K562 (cell line): ENCODE data around the gene ANKH. TPM values are rescaled to one million over a fixed set of nuclear protein-coding genes. Genes with fewer than 3 reads are reported as not detected.

Source experiments
- ATAC-seq: fragments of 200-7000 bp; cut with Tn5 transposase; 3 replicates; pipeline ENCODE4 v1.9.1; 2020; ENCODE audit warnings: moderate library complexity
- BruUV-seq: library from RNA; stranded (reverse); fragments of 400-500 nt; replicated peaks from 2 replicates; lab custom pipeline; 2021; lab: Mats Ljungman, UMichigan
- CTCF ChIA-PET: fragments of 300-600 bp; formaldehyde crosslinking; extraction: SDS; loops from one replicate; lab custom pipeline; 2021; ENCODE audit warnings: low intra/inter-chr PET ratio; lab: Yijun Ruan, JAX
- POLR2A ChIA-PET: fragments of 300-600, 350-650 bp; sonication (Branson Sonifier 250); formaldehyde crosslinking; extraction: SDS; loops from one replicate; lab custom pipeline; 2021; ENCODE audit warnings: antibody characterized with exemption, inconsistent platforms; lab: Yijun Ruan, JAX
- DNase-seq, 4 experiments: peaks; one replicate each; pipeline versions ENCODE4 v3.0.0 to v3.0.0-alpha.2; 2011 to 2018; ENCODE audit warnings: low spot score in 3 of 4, mixed read lengths in 3 of 4; ENCODE audit errors: extremely low read depth in 1 of 4
- FAIRE-seq: peaks from 2 replicates; lab custom pipeline; 2011; peaks lifted over from hg19 to GRCh38; lab: Jason Lieb, UNC
- H2AFZ ChIP-seq: 2 replicates; pipeline ENCODE4 v1.6.0; 2011; ENCODE audit warnings: low read depth, low read length, control low read depth, inconsistent platforms
- H3K27ac ChIP-seq: fragments of 200-600 bp; 3 replicates; pipeline ENCODE4 v1.8.0; 2011; ENCODE audit warnings: low read depth, mild to moderate bottlenecking, control low read depth, inconsistent platforms, low read length, moderate library complexity, mixed read lengths; ENCODE audit errors: extremely low read depth
- H3K27me3 ChIP-seq, 2 experiments: fragments of 300-600 bp in 1 of 2; 2 replicates in 1 of 2; 3 replicates in 1 of 2; pipeline versions ENCODE4 v1.6.0 to v1.8.0; 2011; ENCODE audit warnings: inconsistent platforms in 2 of 2, low read length in 2 of 2, mild to moderate bottlenecking in 1 of 2, mixed read lengths in 1 of 2, moderate library complexity in 1 of 2; ENCODE audit not compliant: control insufficient read depth in 2 of 2, insufficient read depth in 2 of 2
- H3K36me3 ChIP-seq: fragments of 300-600 bp; 3 replicates; pipeline ENCODE4 v1.8.0; 2011; ENCODE audit warnings: mild to moderate bottlenecking, low read length, inconsistent platforms; ENCODE audit not compliant: control insufficient read depth, insufficient read depth
- H3K4me1 ChIP-seq, 2 experiments: fragments of 200-600 bp in 1 of 2; replicated peaks in 1 of 2; 2 replicates in 1 of 2; 3 replicates in 1 of 2; pipeline versions ENCODE4 v1.5.1 to v1.8.0; 2011; ENCODE audit warnings: inconsistent platforms in 2 of 2, low read length in 2 of 2, mild to moderate bottlenecking in 1 of 2, mixed read lengths in 1 of 2, moderate library complexity in 1 of 2; ENCODE audit not compliant: control insufficient read depth in 2 of 2, insufficient read depth in 2 of 2
- H3K4me2 ChIP-seq: 2 replicates; pipeline ENCODE4 v1.6.1; 2011; ENCODE audit warnings: low read length, control low read depth, inconsistent platforms, mixed read lengths; ENCODE audit not compliant: insufficient read depth
- H3K4me3 ChIP-seq: fragments of 200-600 bp; sonication (generic), shearing (Covaris generic); 2 replicates; pipeline ENCODE4 v1.5.1; 2016; ENCODE audit warnings: control low read depth, inconsistent platforms
- H3K79me2 ChIP-seq: fragments of 200-600 bp; 3 replicates; pipeline ENCODE4 v1.8.0; 2011; ENCODE audit warnings: low read length, inconsistent platforms; ENCODE audit not compliant: control insufficient read depth, insufficient read depth
- H3K9ac ChIP-seq, 2 experiments: 2 replicates each; pipeline versions ENCODE4 v1.6.0 to v1.6.1; 2011; ENCODE audit warnings: low read depth in 2 of 2, low read length in 2 of 2, control low read depth in 1 of 2, inconsistent platforms in 1 of 2, mild to moderate bottlenecking in 1 of 2, mixed read lengths in 1 of 2; ENCODE audit not compliant: insufficient read depth in 1 of 2
- H3K9me1 ChIP-seq: one replicate; pipeline ENCODE4 v1.6.0; 2011; ENCODE audit warnings: inconsistent platforms, mild to moderate bottlenecking, low read length, moderate library complexity; ENCODE audit not compliant: control insufficient read depth, insufficient read depth
- H3K9me3 ChIP-seq: replicated peaks from 2 replicates; pipeline ENCODE4 v1.5.1; 2011; ENCODE audit warnings: low read depth, low read length, inconsistent platforms; ENCODE audit not compliant: control insufficient read depth, insufficient read depth
- H4K20me1 ChIP-seq: replicated peaks from 2 replicates; pipeline ENCODE4 v1.6.1; 2011; ENCODE audit warnings: low read length, inconsistent platforms, mixed read lengths; ENCODE audit not compliant: control insufficient read depth, insufficient read depth
- KAT7 ChIP-seq: sonication (generic); formaldehyde crosslinking; IDR thresholded peaks from 2 replicates; pipeline ENCODE4 v1.8.0; 2022; ENCODE audit warnings: missing genetic modification reagents, mild to moderate bottlenecking, borderline replicate concordance
- TAF9B ChIP-seq: fragments of 450-650 bp; IDR thresholded peaks from 2 replicates; pipeline ENCODE4 v1.6.1; 2018; ENCODE audit warnings: mild to moderate bottlenecking; ENCODE audit not compliant: partially characterized antibody
- WGBS: fragments of 100-300 bp; shearing (Covaris generic); methylation state at CpG from one replicate; pipeline ENCODE4 v1.1.6; 2016; ENCODE audit warnings: low coverage, mixed read lengths; ENCODE audit not compliant: insufficient coverage; ENCODE audit errors: missing lambda C conversion rate; 5-methylcytosine and 5-hydroxymethylcytosine counted together
- in situ Hi-C: fragments of 300-500 bp; cut with MboI; formaldehyde crosslinking; loops from 4 replicates; pipeline ENCODE4 v1.15.0; 2018; ENCODE audit warnings: inconsistent platforms, mixed read lengths
- intact Hi-C: fragments of 100-400 bp; cut with micrococcal nuclease; formaldehyde crosslinking; loops from 2 replicates; pipeline ENCODE4 v1.14.2; 2022
- polyA plus RNA-seq, 8 experiments: library from polyadenylated mRNA; depleted of rRNA in 4 of 8; stranded (reverse) in 5 of 8; unstranded in 3 of 8; fragments of >200 nt; fragmentation: Nextera tagmentation in 2 of 8; fragmentation: Illumina TruSeq in 1 of 8; extraction: Ambion mirVana in 2 of 8; extraction: Trizol in 1 of 8; gene quantifications; 2 replicates each; pipeline versions ENCODE4 v1.2.1 to v1.2.3, GENCODE V29; 2011 to 2014; ENCODE audit warnings: inconsistent platforms in 1 of 8, missing spikeins in 1 of 8
- total RNA-seq, 7 experiments: library from RNA; depleted of rRNA in 6 of 7; stranded (reverse); fragments of >200 nt in 6 of 7; fragmentation: Illumina TruSeq in 2 of 7; extraction: Trizol in 2 of 7; gene quantifications; 2 replicates each; pipeline versions ENCODE4 v1.2.1 to v1.2.3, GENCODE V29; 2011 to 2021; ENCODE audit warnings: low replicate concordance in 1 of 7
- TF ChIP-seq, protein P1 (sequence below), 2 experiments: IDR thresholded peaks; 2 replicates each; pipeline ENCODE4 v1.6.1; 2011; ENCODE audit warnings: borderline replicate concordance in 1 of 2, control low read depth in 1 of 2, low read depth in 1 of 2, low read length in 1 of 2, mild to moderate bottlenecking in 1 of 2, mixed read lengths in 1 of 2, moderate library complexity in 1 of 2; ENCODE audit not compliant: insufficient read depth in 1 of 2, insufficient read length in 1 of 2, poor library complexity in 1 of 2, severe bottlenecking in 1 of 2; ENCODE audit errors: extremely low read depth in 1 of 2
- TF ChIP-seq, protein P2 (sequence below): sonication (generic); formaldehyde crosslinking; IDR thresholded peaks from 2 replicates; pipeline ENCODE4 v1.5.0; 2020; ENCODE audit warnings: missing genetic modification reagents

Gene ANKH
- total and polyA plus RNA-seq, 9 of the 15 experiments (the other 6 are each of a cell fraction or from before 2014, with no cell fraction given), result 0.79 to 12.2 (median 4.5) TPM

DNA sequence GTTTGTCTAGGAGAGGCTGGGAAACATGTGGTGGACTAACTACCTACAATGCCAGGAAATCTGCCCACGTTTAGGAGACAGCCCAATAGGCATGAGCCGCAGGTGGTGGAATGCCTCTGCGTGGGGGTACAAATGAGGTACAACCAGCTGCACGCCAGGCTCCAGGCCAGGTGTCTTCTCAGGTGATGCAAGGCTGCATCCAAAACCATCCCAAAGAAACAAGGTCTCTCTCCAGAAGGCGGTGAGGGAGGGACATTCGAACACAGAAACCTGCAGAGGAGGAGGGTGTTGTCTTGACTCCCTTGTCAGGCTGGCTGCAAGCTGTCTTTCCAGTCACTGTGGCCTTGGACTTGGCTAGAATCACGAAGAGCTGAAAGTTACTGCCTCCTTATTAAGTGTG is 11.6 kb downstream of the ANKH start:
- no peak for FAIRE-seq
- no peaks in the 10 kb centered on the region for H3K79me2 ChIP-seq
- WGBS, result 14% methylated on average over 7 of the region's 7 CpGs
- no peak overlapping the region for H3K27ac ChIP-seq
- H3K9ac ChIP-seq, result 0 out of 4 replicates have a peak overlapping the region, but pooled peaks of 1 of the 2 experiments have one; percentile 11
- ChIA-PET CTCF (no interaction called here), POLR2A (interaction anchor here (0.6 kb wide), 1 partner anchor 1172 kb away, joined by 3 read pairs; no protein-coding TSS in a partner anchor)
- H3K4me1 ChIP-seq, result no peaks in the 10 kb centered on the region
- no peak overlapping the region for H3K4me3 ChIP-seq
- no peak for DNase-seq
- ATAC-seq, result no peak
- H3K4me2 ChIP-seq, result no peak overlapping the region
- in situ Hi-C loops (no loop called here), intact Hi-C loops (no loop called here)
- H3K27me3 ChIP-seq, result peaks cover 9 to 10% of the 10 kb centered on the region in 2 experiments; a peak in 4 of 5 replicates
- no peaks in the 10 kb centered on the region for H3K36me3 ChIP-seq
- no peaks in the 10 kb centered on the region for H4K20me1 ChIP-seq
- no peaks in the 10 kb centered on the region for H3K9me1 ChIP-seq
- BruUV-seq, result no TSS peak
- TF ChIP-seq TAF9B (no peak), KAT7 (CRISPR knock-in tag) (no peak)
- TF ChIP-seq, protein P1, sequence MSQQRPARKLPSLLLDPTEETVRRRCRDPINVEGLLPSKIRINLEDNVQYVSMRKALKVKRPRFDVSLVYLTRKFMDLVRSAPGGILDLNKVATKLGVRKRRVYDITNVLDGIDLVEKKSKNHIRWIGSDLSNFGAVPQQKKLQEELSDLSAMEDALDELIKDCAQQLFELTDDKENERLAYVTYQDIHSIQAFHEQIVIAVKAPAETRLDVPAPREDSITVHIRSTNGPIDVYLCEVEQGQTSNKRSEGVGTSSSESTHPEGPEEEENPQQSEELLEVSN (IDR thresholded peaks at IDR 0.05; ENCODE audit: borderline replicate concordance in 1 of 2, extremely low read depth in 1 of 2, insufficient read depth in 1 of 2, insufficient read length in 1 of 2, low read depth in 1 of 2, low read length in 1 of 2, poor library complexity in 1 of 2, severe bottlenecking in 1 of 2), result no peak
- TF ChIP-seq, protein P2, sequence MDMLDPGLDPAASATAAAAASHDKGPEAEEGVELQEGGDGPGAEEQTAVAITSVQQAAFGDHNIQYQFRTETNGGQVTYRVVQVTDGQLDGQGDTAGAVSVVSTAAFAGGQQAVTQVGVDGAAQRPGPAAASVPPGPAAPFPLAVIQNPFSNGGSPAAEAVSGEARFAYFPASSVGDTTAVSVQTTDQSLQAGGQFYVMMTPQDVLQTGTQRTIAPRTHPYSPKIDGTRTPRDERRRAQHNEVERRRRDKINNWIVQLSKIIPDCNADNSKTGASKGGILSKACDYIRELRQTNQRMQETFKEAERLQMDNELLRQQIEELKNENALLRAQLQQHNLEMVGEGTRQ (CRISPR knock-in tag), result no peak
- no peaks in the 10 kb centered on the region for H3K9me3 ChIP-seq
- H2AFZ ChIP-seq, result no peak overlapping the region
